GM04503 (cell line): ENCODE data around the gene SYMPK.
"Not testable (repeated sequence)": the region's sequence is repeated elsewhere in the genome, so short reads cannot be mapped to it uniquely, and the experiment has no call there.

Experiments used
- DNase-seq: peaks from one replicate; pipeline ENCODE4 v3.0.0-alpha.2; 2012; ENCODE audit warnings: low read depth

The SYMPK gene

DNA sequence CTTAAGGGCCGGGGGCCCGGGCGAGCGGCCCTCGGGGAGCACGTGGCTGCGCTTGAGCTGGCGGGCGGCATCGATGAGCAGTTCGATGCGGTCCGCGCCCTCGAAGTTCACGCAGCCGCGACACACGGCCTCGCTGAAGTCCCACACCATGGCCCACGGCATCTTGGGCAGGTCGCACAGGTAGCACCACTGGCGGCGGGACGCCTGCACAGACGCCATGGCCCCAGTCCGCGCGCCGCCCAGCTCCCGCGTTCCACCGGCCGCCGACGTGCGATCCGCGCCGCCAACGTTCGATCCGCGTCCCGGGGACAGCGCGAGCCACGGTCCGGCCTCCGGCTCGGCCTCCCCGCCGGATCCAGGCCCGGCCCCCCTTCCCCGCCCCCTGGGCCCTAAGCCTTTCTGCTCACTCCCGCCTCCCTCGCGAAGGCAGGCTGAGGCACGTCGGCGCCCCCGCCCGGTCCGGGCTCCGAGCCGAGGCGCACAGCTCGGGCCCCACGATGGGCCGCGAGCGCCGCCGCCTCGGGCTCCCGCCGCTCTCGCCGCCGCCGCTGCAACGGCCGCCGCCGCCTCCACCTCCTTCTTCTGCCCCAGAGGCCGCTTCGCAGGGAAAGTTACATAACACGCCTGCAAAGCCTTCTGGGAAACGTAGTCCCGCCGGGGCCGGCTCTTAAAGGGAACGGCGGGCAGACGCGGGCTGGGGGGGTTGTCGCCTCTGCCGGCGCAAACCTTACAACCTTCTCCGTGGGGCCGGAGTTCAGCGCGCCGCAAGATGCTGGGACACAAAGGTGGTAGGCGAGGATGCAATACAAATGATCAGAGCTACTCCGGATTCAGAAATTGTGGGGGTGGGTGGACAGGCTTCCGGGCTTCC is 22.8 kb upstream of the SYMPK start, which contains the start of gene IRF2BP1:
TSS of gene IRF2BP1 (minus strand) at position 586 of the 871 bp plus-strand sequence. CDS start at position 219, 367 bp downstream.
- peak; percentile 59 for DNase-seq

DNA sequence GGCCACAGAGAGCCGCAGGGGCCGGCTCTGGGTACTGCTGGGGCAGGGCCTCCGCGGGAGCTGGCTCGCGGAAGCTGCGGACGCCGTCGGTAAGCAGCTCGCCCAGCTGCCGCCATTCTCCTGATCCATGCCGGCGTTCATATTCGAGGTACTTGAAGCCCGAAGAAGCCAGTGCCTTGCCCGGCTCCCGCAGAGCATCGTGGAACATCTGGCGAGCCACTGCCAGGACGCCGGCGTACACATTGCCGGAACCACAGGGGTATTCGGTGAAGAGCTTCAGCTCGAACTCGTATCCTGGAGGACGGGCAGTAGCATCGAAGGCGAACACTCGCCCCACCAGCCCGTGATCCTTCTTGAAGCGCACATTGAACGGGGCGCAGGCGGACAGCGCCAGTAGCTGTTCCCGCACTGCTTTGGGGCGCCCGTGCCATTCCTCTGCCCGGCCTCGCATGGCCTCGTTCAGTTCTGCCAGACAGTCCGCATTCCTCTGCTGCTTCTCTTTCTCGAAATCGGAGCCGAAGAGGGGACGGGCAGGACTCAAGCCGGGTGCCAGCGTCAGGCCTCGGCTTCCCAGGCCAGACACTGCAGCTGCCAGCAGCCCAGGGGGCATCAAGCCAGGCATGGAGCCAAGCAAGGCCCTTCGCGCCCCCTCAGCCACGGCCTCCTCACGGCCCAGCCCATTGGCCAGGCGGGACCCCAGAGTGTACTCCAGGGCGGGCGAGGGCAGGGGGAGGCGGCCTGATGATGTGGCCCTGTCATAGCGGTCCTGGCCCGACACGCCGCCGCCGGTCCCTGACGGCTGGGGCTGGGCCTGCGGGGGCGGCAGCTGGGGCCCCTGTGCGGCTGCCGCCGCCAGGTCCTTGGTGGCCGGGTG is 22.0 kb upstream of the SYMPK start:
- no peak for DNase-seq

DNA sequence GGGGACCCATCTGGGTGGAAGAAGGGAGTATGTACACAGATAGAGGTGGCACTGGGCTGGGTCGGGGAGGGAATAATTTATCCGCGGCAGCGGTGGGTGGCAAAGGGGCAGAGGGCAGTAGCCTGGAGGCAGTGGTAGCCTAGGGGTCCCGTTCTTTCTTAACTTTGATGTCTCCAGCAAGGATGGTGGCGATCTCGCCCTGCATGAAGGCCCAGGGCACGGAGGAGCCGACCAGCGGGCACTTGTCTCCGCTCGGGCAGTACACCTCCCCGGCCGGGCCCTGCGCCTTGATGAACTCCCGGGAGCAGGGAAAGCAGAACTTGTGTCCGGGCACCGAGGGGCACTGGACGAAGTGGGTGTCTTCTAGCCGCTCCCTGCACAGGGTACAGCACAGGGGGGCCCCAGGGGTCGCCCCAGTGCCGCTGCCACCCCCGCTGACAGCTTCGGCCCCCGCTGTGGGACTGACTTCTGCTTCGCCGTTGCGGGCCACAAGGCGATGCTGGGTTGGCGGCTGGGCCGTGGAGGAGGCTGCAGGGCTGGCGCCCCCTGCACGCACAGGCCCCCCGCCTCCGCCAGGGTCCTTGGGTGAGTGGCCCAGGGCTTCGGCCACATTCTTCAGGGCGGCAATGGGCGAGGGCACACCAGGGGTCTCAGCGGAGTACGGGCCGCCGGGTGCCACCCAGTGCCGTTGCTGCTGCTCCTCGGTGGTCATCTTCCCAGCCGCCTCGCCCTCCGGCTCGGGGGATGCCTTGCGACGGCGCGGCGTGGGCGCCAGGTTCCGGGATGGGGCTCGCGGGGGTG is 21.1 kb upstream of the SYMPK start:
- no peak for DNase-seq

DNA sequence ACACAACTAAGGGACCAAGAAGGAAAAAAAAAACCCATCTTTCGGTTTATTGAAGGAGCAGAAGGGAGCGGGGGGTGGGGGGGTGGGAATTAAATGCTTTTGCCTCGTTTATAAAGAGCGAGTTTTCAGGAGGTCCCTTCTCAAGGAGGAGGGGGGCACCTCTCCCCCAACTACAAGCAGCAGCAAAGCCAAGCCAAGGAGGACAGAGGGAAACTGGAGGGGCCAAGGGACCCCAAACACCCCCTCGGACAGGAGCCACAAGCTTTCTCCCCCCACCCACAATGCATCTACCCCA is 20.6 kb upstream of the SYMPK start:
- no peak for DNase-seq

DNA sequence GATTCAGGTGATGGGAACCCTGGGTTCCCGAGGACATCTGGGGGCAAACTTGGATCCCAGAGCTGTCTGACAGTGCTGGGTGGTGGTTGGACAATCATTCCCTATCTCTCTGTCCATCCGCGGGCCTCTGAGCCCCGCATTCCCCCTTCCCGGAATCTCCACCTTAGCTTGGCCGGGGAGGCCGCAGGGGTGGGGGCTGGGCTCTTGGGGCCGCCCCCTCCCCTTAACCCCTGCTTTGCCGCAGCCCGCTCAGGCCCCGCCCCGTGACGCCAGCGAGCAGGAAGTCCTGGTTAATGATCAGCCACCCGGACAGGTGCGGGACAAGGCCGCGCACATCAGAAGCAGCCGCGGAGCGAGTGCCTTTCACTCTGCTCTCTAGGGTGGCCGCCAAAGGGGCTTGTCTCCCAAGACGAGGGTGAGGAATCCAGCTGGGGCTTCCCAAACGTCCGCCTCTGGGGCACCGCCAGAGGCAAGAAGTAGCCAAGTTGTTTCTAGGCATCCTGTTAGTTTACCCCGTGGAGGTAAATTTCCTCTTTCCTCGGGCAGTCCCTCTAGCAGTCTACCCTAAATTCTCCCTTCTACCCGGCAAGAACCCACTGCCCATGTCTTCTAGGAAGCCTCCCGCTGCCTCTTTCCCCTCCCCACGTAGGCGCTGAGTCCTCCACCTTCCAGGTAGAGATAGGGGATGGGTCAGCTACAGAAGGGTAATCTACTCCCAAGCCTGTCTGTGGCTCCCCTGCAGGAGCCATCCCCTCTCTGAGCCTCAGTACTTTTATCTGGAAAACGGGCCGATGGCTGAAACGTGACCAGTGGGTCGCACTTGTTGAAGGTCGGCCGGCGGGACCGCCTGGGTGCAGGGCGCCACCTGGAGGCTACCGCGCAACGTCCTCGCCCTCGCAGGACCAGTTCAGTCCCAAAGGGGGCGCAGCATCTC is 20.0 kb upstream of the SYMPK start:
- DNase-seq = no peak

DNA sequence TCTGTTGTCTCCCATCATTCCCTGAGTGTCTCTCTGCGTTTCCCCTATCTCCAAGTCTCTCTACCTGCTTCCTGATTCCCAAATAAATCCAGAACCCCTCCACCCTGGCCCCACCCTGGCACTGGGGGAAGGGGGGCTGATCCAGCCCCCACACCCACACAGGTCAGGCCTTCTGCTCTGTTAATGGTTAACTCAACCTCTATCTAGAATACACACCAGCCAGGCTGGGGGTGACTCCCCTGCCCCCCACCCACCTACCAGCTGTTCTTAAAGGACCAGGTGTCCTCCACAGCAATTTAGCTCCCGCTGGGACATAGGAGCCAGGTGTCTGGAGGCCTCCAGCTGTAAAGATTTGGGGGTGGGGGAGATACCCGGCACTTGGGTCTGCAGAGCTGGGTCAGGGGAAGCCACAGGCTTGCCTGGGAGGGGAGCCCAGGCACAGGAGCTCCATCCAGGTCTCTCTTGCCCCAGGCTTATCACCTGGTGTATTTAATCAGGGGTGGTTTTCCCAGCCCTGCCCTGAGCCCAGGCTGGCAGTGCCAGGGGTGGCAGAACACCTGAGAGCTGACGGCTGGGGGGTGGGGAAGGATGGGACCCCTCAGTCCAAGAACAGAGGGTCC is 19.1 kb upstream of the SYMPK start:
- no peak for DNase-seq

DNA sequence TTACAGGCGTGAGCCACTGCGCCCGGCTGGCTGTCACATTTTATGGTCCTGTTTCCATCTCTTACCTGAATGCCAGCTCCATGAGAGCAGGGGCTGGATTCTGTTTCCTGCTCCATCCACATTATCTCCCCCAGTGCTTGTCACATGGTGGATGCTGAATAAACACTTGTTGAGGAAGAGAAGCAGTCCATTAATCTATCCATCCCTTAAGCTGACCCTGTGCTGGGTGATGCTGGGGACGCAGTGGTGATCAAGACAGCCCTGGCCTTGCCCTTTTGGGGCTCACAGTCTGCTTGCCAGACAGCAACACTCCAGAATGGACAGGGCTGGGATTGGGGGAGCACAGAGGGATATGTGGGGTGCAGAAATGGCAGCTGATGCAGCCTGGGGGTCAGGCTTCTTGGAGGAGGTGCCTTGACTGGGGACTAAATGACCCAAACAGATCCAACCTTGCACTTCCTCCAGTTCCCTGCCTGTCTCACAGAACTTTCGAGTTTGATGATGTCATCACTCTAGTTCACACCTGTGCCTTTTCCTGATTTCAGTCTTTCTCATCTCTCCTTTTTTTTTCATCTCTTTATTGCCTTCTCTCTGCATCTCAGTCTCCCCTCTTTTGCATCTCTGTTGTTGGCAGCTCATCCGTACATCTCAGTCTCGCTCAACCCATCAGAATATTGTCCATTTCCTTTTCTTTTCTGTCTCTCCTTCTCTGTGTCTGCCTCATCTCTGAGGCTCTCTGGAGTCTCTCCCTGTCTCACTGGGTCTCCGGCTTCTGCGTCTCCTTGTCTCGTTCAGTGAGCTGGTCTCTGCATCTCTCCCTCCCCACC is 18.3 kb upstream of the SYMPK start:
- no peak for DNase-seq

DNA sequence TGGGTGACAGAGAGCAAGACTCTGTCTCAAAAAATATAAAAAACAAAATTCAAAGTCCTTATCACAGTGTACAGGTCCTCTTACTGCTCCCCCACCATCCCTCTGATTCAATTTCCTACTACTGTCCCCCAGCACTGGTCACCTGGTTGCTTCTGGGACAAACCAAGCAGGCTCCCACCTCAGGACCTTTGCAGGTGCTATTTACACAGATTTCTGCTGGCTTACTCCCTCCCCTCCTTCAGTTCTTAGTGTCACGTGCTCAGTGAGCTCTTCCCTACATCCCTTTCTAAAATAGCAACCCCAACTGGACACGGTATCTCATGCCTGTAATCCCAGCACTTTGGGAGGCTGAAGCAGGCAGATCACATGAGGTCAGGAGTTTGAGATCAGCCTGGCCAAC is 17.0 kb upstream of the SYMPK start:
- DNase-seq = no peak

DNA sequence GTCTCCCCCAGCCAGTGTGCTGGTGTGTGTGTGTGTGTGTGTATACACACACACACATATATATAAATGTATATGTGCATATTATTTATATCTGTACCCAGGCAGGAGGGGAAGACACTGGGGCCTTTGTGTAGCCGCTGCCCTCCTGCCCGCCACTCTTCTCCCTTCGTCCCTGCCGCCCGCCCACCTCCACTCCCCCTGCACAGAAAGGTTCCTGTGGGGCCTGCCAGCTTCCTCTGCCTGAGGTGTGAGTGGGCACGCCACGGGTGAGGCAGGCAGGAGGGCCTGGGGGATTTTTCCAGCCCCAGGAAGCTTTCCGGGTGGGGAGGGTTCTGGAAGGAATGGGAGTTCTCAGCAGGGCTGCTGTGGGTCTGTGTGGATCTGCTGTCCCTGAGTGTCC is 16.1 kb upstream of the SYMPK start:
- no peak for DNase-seq

DNA sequence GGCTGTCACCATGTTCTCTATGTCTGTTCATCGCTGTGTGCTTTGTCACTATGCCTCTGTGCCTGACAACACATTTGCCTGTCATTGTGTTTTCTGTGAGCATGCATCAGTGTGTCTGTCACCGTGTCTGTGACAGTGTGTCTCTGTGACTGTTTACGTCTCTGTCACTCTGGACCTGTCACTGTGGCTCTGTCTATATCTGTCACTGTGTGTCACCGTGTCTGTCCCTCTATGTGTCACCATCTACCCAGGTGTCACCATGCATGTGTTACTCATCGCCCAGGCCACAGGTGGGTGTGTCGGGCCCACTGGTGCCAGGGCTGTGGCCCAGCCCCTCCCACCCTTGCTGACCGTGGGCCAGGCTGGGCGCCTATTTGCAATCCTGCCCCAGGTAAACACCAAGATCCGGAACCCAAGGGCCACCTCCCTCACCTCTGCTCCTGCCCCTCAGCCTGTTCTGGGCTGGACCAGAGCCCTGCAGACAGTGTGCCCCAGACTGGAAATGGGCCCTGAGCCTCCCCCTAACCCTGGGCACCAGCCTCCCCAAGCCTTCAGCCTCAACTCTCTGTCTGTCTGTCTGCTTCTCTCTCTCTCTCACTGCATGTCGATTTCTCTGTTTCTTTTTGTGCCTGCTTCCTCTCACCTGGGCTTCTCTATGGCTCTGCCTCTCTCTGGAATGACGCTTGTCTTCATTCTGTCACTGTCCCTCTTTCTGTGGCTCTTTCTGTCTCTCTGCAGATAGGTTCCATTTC is 15.3 kb upstream of the SYMPK start:
- no peak for DNase-seq

DNA sequence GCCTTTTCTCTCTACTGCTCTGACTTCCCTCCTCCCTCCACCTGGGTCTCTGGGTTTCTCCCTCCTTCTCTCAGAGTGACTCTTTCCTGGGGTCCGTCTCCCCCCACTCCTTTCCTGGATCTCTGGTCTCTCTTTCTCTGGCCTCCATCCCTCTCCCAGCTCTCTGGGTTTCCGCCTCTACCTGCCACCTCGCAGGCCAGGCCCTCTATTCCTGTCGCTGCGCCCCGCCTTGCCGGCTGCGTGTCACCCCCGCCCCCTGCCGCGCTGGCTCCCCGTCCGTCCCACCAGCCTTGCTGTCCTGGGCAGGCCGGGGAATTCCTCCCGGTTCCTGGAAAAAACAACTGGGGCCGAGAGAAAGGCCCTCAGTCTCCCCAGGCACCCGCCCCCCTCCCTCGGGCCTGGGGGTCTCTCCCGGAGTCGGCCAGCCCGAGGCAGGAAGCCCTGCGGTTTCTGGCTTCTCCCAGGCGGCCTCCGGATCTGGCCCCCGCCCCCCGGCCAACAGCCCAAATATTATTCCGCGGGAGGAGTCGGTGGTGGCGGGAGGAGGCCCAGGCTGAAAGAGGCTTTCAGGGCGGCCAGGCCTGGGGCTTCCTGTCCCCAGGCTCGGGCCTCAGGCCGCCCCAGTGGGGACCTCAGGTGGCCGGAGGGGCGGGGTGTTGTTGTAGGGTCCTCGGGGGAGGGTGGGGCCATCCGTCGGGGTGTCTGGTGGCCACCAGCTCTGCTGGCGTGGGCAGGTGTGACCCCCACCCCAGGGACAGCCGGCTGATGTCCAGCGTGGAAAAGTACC is 13.7 kb upstream of the SYMPK start:
- no peak for DNase-seq

DNA sequence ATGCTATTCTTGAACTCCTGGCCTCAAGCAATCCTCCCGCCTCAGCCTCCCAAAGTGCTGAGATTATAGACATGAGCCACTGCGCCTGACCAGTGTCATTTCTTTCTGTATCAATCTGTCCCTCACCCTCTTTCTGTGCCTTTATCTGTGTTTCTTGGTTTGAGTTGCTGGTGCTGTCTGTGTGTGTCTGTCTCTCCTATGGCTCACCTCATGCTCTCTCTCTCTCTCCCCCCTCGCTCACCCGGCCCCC is 13.1 kb upstream of the SYMPK start:
- no peak for DNase-seq

DNA sequence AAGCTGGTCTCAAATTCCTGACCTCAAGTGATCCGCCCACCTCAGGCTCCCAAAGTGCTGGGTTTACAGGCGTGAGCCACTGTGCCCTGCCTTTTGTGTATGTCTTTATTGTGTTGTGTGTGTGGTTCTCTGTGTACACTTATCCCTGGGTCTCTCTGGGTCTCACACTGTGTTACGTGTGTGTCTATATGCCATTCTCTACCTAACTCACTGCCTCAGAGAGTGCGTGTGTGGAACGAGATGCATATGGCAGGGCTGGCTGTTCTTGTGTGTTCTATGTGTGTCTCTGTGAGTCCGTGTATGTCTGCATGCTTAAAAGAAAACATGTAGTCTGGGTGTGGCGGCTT is 11.6 kb upstream of the SYMPK start:
- DNase-seq = no peak

DNA sequence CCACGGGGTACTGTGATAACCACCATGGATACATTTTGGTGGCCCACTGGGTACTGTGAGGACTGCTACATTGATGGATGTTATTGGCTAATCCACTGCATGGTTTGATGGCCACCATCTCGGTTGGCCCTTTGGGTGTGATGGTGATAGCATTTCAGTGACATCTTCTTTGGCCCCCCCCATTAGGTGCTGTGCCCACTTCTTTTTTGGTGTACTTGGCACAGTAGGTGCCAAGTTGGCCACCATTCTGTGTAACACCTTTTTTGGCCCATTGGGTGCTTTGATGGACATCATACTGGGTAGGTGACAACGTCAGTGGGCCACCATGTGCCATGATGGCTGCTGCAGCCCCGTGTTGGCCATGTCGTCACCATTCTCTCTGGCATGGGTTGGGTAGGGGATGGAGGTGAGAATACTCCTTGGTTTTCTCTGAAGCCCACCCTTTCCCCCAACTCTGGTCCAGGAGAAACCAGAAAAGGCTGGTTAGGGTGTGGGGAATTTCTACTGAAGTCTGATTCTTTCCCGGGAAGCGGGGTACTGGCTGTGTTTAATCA is 10.3 kb upstream of the SYMPK start:
- DNase-seq = no peak

DNA sequence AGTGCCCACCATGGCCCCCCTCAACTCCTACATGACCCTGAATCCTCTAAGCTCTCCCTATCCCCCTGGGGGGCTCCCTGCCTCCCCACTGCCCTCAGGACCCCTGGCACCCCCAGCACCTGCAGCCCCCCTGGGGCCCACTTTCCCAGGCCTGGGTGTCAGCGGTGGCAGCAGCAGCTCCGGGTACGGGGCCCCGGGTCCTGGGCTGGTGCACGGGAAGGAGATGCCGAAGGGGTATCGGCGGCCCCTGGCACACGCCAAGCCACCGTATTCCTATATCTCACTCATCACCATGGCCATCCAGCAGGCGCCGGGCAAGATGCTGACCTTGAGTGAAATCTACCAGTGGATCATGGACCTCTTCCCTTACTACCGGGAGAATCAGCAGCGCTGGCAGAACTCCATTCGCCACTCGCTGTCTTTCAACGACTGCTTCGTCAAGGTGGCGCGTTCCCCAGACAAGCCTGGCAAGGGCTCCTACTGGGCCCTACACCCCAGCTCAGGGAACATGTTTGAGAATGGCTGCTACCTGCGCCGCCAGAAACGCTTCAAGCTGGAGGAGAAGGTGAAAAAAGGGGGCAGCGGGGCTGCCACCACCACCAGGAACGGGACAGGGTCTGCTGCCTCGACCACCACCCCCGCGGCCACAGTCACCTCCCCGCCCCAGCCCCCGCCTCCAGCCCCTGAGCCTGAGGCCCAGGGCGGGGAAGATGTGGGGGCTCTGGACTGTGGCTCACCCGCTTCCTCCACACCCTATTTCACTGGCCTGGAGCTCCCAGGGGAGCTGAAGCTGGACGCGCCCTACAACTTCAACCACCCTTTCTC is 9.4 kb upstream of the SYMPK start:
- no peak for DNase-seq

DNA sequence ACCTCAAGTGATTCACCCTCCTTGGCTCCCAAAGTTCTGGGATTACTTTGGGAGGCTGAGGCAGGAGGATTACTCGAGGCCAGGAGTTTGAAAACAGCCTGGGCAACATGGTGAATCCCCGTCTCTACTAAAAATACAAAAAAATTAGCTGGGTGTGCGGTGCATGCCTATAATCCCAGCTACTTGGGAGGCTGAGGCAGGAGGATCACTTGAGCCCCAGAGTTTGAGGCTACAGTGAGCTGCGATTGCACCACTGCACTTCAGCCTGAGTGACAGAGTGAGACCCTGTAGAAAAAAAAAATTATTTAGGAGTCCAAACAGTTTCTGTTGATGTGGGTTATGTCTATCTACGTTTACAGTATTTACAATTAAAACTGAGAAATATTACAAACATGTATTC is 7.9 kb upstream of the SYMPK start:
- no peak for DNase-seq

DNA sequence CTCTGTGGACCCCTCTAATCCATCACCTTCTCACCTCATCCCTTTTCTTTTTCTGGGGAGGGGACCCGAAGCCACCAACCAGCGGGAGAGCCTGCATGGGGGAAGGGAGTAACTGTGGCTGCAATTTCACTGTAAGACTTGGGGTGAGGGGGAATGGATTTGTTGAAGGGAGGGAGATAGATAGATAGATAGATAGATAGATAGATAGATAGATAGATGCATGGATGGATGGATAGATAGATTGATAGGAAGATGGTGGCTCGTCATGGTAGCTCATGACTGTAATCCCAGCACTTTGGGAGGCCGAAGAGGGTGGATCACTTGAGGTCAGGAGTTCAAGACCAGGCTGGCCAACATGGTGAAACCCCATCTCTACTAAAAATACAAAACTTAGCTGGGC is 4.3 kb upstream of the SYMPK start:
- DNase-seq = not testable (repeated sequence)
